VCaP (cell line): Measurements from ENCODE around the gene XRCC1.
A peak's percentile ranks its signal among the peaks of the same experiment; 100 is the strongest.

Experiments
- H3K27ac ChIP-seq: fragments of 450-650 bp; 2 replicates; pipeline ENCODE4 v1.5.1; 2017
- CTCF ChIP-seq: fragments of 450-650 bp; conservative IDR thresholded peaks from 2 replicates; pipeline ENCODE4 v1.5.1; 2017; ENCODE audit warnings: mild to moderate bottlenecking, moderate library complexity

Gene XRCC1

DNA sequence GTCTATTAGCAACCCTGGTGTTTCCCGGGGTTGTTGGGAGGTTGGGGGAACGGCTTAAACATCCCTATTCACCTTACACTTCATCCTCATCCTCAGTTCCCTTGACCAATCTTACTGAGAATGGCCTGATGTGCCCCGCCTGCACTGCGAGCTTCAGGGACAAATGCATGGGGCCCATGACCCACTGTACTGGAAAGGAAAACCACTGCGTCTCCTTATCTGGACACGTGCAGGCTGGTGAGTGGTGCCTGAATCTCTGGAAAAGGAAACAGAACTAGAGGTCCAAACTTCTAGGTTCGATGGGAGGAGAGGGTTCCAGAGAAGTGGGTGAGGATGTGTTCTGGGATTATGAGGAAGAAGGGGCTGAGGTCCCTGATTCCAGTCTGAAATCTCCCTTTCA is 6.1 kb upstream of the XRCC1 start:
- no peak overlapping the region for H3K27ac ChIP-seq
- TF ChIP-seq CTCF = no peak

DNA sequence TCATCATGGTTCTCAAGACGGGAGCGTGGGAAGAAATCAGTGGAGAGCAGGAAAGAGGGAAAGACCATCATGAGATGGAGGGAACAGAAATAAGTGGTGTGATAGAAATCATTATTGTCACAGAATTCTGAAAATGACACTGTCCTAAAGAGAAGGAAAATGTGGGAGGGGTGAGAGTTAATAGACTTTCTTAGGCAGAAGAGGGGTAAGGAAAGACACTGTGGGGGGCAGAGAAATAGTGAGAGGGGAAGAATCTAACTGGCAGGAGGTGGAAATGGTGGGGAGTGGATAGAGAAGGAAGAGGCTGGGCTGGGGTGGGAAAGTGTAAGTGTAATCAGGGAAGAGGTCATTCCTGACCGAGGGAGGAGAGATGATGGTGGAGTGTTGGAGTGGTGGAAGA is 3.5 kb upstream of the XRCC1 start:
- no peak for TF ChIP-seq CTCF

DNA sequence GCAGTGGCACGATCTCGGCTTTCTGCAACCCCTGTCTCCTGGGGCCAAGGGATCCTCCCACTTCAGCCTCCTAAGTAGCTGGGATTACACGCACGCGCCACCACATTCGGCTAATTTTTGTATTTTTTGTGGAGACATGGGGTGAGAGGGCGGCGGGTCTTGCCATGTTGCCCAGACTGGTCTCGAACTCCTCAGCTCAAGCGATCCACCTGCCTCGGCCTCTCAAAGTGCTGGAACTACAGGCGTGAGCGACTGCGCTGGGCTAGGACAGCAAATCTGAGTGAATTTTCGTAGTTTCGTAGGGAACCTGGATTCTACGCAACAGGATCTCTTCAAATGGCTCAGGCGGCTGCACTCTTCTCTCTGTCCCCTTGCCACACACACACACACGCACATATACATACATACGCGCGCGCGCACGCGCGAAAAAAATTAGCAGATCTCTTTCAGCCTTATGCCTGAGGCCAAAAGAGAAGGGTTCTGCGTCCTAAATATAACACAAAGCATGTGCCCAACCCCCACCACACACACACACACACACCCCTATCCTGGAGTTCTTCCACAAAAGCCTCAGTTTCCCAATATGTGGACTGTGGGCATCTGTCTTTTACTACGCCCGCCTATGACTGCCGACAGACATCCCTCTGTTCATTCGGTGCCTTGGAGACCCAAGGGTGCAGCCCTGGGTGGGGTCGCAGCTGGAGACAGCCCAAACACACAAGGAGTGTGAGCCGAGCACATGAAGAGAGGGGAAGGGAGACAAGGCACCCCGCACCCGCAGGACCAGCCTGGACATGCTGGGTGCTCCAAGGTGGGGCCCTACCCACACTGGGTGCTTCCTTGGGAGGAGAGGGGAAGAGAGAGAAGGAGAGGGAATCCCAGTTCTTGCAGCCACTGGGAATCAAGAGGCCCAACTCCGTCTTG is 890 bp upstream of the XRCC1 start:
- H3K27ac ChIP-seq = peak overlapping the region; percentile 88
- TF ChIP-seq CTCF = no peak

More for the DNA sequence above, 3.5 kb upstream of the XRCC1 start:
- H3K27ac ChIP-seq = no peak overlapping the region

- no peak for TF ChIP-seq CTCF
Measured at GRCh38 chr19:43574424-43575155, 737 bp downstream of the XRCC1 start.

GRCh38 chr19:43572171-43572588 is 3.1 kb downstream of the XRCC1 start:
- no peak for TF ChIP-seq CTCF
- H3K27ac ChIP-seq = no peak overlapping the region

More at GRCh38 chr19:43574424-43575155, 737 bp downstream of the XRCC1 start:
- H3K27ac ChIP-seq = peak overlapping the region; percentile 88

GRCh38 chr19:43570174-43570791 is 5.0 kb downstream of the XRCC1 start:
- no peak for TF ChIP-seq CTCF
- H3K27ac ChIP-seq = no peak overlapping the region

- no peak overlapping the region for H3K27ac ChIP-seq
- no peak for TF ChIP-seq CTCF
Measured at GRCh38 chr19:43569657-43570056, 5.7 kb downstream of the XRCC1 start.
